NT2/D1 (cell line): ENCODE data around the gene EEF1A1.

Experiments
- DNase-seq: peaks from one replicate; pipeline ENCODE4 v3.0.0-alpha.2; 2011; ENCODE audit warnings: low read depth, low spot score
- H3K27me3 ChIP-seq: 2 replicates; pipeline ENCODE4 v1.6.0; 2011; ENCODE audit warnings: mild to moderate bottlenecking; ENCODE audit not compliant: insufficient read length, insufficient read depth
- H3K36me3 ChIP-seq: 2 replicates; pipeline ENCODE4 v1.6.1; 2011; ENCODE audit warnings: mild to moderate bottlenecking, low read length, mixed read lengths; ENCODE audit not compliant: insufficient read depth, insufficient read length
- H3K4me1 ChIP-seq: 2 replicates; pipeline ENCODE4 v1.5.1; 2011; ENCODE audit not compliant: insufficient read depth, insufficient read length
- H3K4me3 ChIP-seq: 2 replicates; pipeline ENCODE4 v1.5.1; 2011; ENCODE audit warnings: low read depth; ENCODE audit not compliant: insufficient read length
- H3K9ac ChIP-seq: 2 replicates; pipeline ENCODE4 v1.6.0; 2011; ENCODE audit warnings: low read depth; ENCODE audit not compliant: insufficient read length
- H3K9me3 ChIP-seq: 2 replicates; pipeline ENCODE4 v1.5.1; 2011; ENCODE audit warnings: mild to moderate bottlenecking, low read length; ENCODE audit not compliant: insufficient read depth
- SUZ12 ChIP-seq: IDR thresholded peaks from 2 replicates; pipeline ENCODE4 v1.6.1; 2011; ENCODE audit not compliant: insufficient read length, insufficient read depth; ENCODE audit errors: extremely low read depth
- YY1 ChIP-seq: IDR thresholded peaks from 2 replicates; pipeline ENCODE4 v1.6.1; 2011; ENCODE audit not compliant: insufficient read length, insufficient read depth
- ZNF274 ChIP-seq: IDR thresholded peaks from 2 replicates; pipeline ENCODE4 v1.6.1; 2011; ENCODE audit warnings: mild to moderate bottlenecking, low read depth, low read length

The EEF1A1 gene

DNA sequence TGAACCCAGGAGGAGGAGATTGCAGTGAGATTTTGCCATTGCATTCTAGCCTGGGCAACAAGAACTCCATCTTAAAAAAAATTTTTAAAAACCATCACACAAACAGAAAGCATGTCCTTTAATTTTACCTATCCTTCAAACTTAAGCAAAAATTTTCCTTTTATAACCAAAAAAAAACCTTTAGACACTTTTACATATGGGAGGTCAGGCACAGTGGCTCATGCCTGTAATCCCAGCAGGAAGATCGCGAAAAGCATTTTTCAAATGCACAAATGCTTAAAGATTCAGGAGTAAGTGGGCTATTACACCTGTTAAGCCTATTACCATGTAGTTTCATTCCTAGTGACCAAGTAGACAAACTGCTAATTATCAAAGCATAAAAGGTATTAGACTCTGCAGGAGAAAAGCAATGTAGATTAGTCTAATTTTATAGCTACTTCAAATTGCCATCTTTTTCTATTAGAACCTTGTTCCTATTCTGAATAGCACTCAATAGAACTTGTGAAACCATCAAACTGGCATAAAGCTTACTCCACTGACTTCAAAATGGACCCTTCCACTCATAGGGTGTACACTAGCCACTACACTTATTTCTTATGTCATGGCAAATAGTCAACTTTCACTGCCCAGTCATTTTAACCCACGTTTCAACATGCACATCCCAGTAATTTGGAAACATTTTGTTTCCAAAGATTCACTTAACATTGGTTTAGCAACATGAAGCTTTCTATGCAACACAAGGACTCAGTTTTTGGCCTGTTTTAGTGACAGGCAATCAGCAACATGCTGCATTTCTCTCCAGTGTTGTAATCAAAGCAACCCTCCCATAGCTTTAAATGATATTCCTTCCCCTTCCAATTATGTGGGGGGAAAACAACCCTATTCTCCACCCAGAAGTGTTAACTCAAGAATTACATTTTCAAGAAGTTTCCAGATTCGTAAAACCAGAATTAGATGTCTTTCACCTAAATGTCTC, 4.0 kb downstream of the EEF1A1 start:
- H3K4me1 ChIP-seq: no peaks in the 10 kb centered on the region
- peaks cover 44% of the 10 kb centered on the region for H3K36me3 ChIP-seq
- no peaks in the 10 kb centered on the region for H3K9me3 ChIP-seq
- H3K9ac ChIP-seq: peak overlapping the region; percentile 68
- H3K27me3 ChIP-seq: no peaks in the 10 kb centered on the region
- no peak overlapping the region for H3K4me3 ChIP-seq
- TF ChIP-seq ZNF274 (no peak), YY1 (no peak), SUZ12 (no peak)
- no peak for DNase-seq

- TF ChIP-seq SUZ12 (no peak), YY1 (no peak)
- no peak overlapping the region for H3K9ac ChIP-seq
- peaks cover 38% of the 10 kb centered on the region for H3K36me3 ChIP-seq
- H3K4me3 ChIP-seq: no peak overlapping the region
- no peaks in the 10 kb centered on the region for H3K27me3 ChIP-seq
- DNase-seq: no peak
- no peaks in the 10 kb centered on the region for H3K9me3 ChIP-seq
- no peaks in the 10 kb centered on the region for H3K4me1 ChIP-seq
Observed at GRCh38 chr6:73515204-73515655, 5.6 kb downstream of the EEF1A1 start.

DNA sequence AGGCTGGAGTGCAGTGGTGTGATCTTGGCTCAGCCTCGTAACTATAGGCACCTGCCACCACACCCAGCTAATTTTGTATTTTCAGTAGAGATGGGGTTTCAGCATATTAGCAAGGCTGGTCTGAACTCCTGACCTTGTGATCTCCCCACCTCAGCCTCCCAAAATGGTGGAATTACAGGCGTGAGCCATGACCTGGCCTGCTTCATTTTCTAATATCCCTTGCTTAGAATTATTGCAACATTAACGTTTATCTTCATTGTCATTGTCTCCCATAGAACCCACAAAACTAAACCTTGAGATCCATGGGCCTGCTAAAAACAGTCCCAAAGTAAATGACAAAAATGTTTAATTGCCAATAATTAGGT, 6.1 kb downstream of the EEF1A1 start:
- no peak overlapping the region for H3K9ac ChIP-seq
- peaks cover 33% of the 10 kb centered on the region for H3K36me3 ChIP-seq
- DNase-seq: no peak
- no peak overlapping the region for H3K4me3 ChIP-seq
- no peaks in the 10 kb centered on the region for H3K4me1 ChIP-seq
- TF ChIP-seq ZNF274 (no peak), YY1 (no peak), SUZ12 (no peak)
- H3K9me3 ChIP-seq: no peaks in the 10 kb centered on the region
- no peaks in the 10 kb centered on the region for H3K27me3 ChIP-seq

DNA sequence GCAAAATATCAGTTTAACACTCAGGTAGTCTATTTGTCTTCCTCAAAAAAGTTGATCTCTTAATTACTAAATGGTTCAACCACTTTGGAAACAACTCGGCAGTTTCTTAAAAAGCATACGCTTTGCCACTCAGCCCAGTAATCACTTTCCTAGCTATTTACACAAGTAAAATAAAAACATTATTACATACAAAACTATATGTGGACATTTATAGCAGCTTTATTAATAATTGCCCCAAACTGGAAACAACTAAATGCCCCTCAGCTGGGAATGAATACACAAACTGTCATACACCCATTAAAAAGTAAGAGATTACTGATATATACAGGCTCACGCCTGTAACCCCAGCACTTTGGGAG, 7.4 kb downstream of the EEF1A1 start:
- Histone ChIP-seq H3K27me3 (no peaks in the 10 kb centered on the region), H3K9me3 (no peaks in the 10 kb centered on the region), H3K36me3 (peaks cover 21% of the 10 kb centered on the region), H3K4me1 (no peaks in the 10 kb centered on the region), H3K9ac (no peak overlapping the region), H3K4me3 (no peak overlapping the region)
- DNase-seq: no peak
- TF ChIP-seq ZNF274 (no peak), YY1 (no peak), SUZ12 (no peak)

DNA sequence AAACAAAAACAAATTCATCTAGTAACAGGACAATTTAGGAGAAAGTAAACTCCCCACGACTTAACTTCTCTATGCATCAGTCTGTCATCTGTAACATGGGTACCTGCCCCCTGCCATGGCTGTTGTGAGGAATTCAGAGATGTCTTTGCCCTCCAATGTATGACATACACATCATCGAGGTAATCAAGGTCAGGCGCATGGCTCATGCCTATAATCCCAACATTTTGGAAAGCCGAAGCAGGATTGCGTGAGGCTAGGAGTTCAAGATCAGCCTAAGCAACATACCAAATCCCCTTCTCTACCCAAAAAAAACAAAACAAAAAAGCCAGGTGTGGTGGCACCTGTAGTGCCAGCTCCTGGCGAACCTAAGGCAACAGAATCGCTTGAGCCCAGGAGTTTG, 9.0 kb downstream of the EEF1A1 start:
- H3K27me3 ChIP-seq: no peaks in the 10 kb centered on the region
- no peak for DNase-seq
- no peak for TF ChIP-seq YY1
- no peak for TF ChIP-seq ZNF274
- TF ChIP-seq SUZ12: no peak
- no peaks in the 10 kb centered on the region for H3K4me1 ChIP-seq
- H3K4me3 ChIP-seq: no peak overlapping the region
- no peak overlapping the region for H3K9ac ChIP-seq
- H3K36me3 ChIP-seq: peaks cover 9% of the 10 kb centered on the region
- H3K9me3 ChIP-seq: no peaks in the 10 kb centered on the region

GRCh38 chr6:73509851-73510250, 11.0 kb downstream of the EEF1A1 start:
- Histone ChIP-seq H3K4me1 (no peaks in the 10 kb centered on the region), H3K27me3 (no peaks in the 10 kb centered on the region), H3K9ac (no peak overlapping the region), H3K36me3 (no peaks in the 10 kb centered on the region), H3K4me3 (no peak overlapping the region), H3K9me3 (no peaks in the 10 kb centered on the region)
- no peak for TF ChIP-seq ZNF274
- no peak for TF ChIP-seq YY1
- no peak for TF ChIP-seq SUZ12
- DNase-seq: no peak

- no peaks in the 10 kb centered on the region for H3K27me3 ChIP-seq
- no peak for DNase-seq
Observed at GRCh38 chr6:73508776-73509175, 12.1 kb downstream of the EEF1A1 start.

More at GRCh38 chr6:73508776-73509175, 12.1 kb downstream of the EEF1A1 start:
- Histone ChIP-seq H3K9ac (no peak overlapping the region), H3K4me3 (no peak overlapping the region), H3K9me3 (no peaks in the 10 kb centered on the region), H3K36me3 (no peaks in the 10 kb centered on the region), H3K4me1 (no peaks in the 10 kb centered on the region)
- TF ChIP-seq YY1 (no peak), SUZ12 (no peak), ZNF274 (no peak)
